Mesenchymal stem cell (in vitro differentiated cells and primary cell): ENCODE measurements around the gene PSMB11. TPM values are rescaled to one million over a fixed set of nuclear protein-coding genes. Genes with fewer than 3 reads are reported as not detected.

Experiments used
- DNase-seq: peaks from one replicate; pipeline ENCODE4 v3.0.0-alpha.2; 2013
- H2AFZ ChIP-seq: one replicate; pipeline ENCODE4 v1.6.1; 2013; ENCODE audit warnings: low read depth, mild to moderate bottlenecking, control low read depth, inconsistent platforms, low read length, moderate library complexity
- H2AK5ac ChIP-seq: 2 replicates; pipeline ENCODE4 v1.6.1; 2013; ENCODE audit warnings: low read length, moderate library complexity, mild to moderate bottlenecking, inconsistent platforms; ENCODE audit not compliant: severe bottlenecking
- H2BK120ac ChIP-seq: one replicate; pipeline ENCODE4 v1.6.1; 2013; ENCODE audit warnings: low read depth, mild to moderate bottlenecking, inconsistent platforms, low read length, moderate library complexity
- H2BK12ac ChIP-seq, 2 experiments: one replicate each; pipeline ENCODE4 v1.6.1; 2013; ENCODE audit warnings: inconsistent platforms in 2 of 2, low read length in 2 of 2, mild to moderate bottlenecking in 2 of 2, moderate library complexity in 2 of 2, control low read depth in 1 of 2
- H2BK15ac ChIP-seq: one replicate; pipeline ENCODE4 v1.6.1; 2013; ENCODE audit warnings: mild to moderate bottlenecking, low read depth, inconsistent platforms; ENCODE audit not compliant: poor library complexity, severe bottlenecking
- H2BK5ac ChIP-seq: 2 replicates; pipeline ENCODE4 v1.6.1; 2013; ENCODE audit warnings: low read depth, mild to moderate bottlenecking, low read length, control low read depth, inconsistent platforms; ENCODE audit not compliant: poor library complexity, severe bottlenecking
- H3K14ac ChIP-seq, 2 experiments: one replicate each; pipeline ENCODE4 v1.6.1; 2013; ENCODE audit warnings: inconsistent platforms in 2 of 2, low read length in 2 of 2, control low read depth in 1 of 2, mild to moderate bottlenecking in 1 of 2, moderate library complexity in 1 of 2
- H3K18ac ChIP-seq, 2 experiments: one replicate each; pipeline ENCODE4 v1.6.1; 2013; ENCODE audit warnings: inconsistent platforms in 2 of 2, low read length in 2 of 2, control low read depth in 1 of 2, low read depth in 1 of 2, mild to moderate bottlenecking in 1 of 2
- H3K23ac ChIP-seq, 2 experiments: one replicate each; pipeline ENCODE4 v1.6.1; 2013; ENCODE audit warnings: inconsistent platforms in 2 of 2, low read length in 2 of 2, mild to moderate bottlenecking in 2 of 2, moderate library complexity in 2 of 2, control low read depth in 1 of 2
- H3K27ac ChIP-seq: 2 replicates; pipeline ENCODE4 v1.5.1; 2013; ENCODE audit warnings: mild to moderate bottlenecking, moderate library complexity, low read length, control low read depth, inconsistent platforms; ENCODE audit not compliant: poor library complexity, severe bottlenecking
- H3K27me3 ChIP-seq, 2 experiments: 2 replicates each; pipeline versions ENCODE4 v1.6.1 to v1.7.0; 2013; ENCODE audit warnings: low read length in 2 of 2, mild to moderate bottlenecking in 2 of 2, moderate library complexity in 2 of 2, control low read depth in 1 of 2, inconsistent platforms in 1 of 2; ENCODE audit not compliant: control insufficient read depth in 1 of 2, insufficient read depth in 1 of 2
- H3K36me3 ChIP-seq, 2 experiments: 2 replicates each; pipeline versions ENCODE4 v1.6.1 to v1.7.0; 2013; ENCODE audit warnings: low read length in 2 of 2, control low read depth in 1 of 2, inconsistent platforms in 1 of 2, low read depth in 1 of 2, mild to moderate bottlenecking in 1 of 2; ENCODE audit not compliant: insufficient read depth in 2 of 2, control insufficient read depth in 1 of 2
- H3K4ac ChIP-seq, 2 experiments: one replicate each; pipeline ENCODE4 v1.6.1; 2013; ENCODE audit warnings: inconsistent platforms in 2 of 2, low read length in 2 of 2, mild to moderate bottlenecking in 2 of 2, moderate library complexity in 2 of 2, control low read depth in 1 of 2, low read depth in 1 of 2
- H3K4me1 ChIP-seq: 2 replicates; pipeline ENCODE4 v1.6.1; 2013; ENCODE audit warnings: low read depth, low read length, control low read depth; ENCODE audit not compliant: control insufficient read depth, insufficient read depth
- H3K4me2 ChIP-seq: 2 replicates; pipeline ENCODE4 v1.6.1; 2013; ENCODE audit warnings: low read length, mild to moderate bottlenecking, inconsistent platforms; ENCODE audit not compliant: poor library complexity, severe bottlenecking
- H3K4me3 ChIP-seq, 2 experiments: 2 replicates each; pipeline versions ENCODE4 v1.5.1 to v1.7.0; 2013; ENCODE audit warnings: low read length in 2 of 2, mild to moderate bottlenecking in 2 of 2, control low read depth in 1 of 2, low read depth in 1 of 2; ENCODE audit not compliant: insufficient read depth in 1 of 2
- H3K79me1 ChIP-seq: replicated peaks from 2 replicates; pipeline ENCODE4 v1.6.1; 2013; ENCODE audit warnings: mild to moderate bottlenecking, control low read depth, low read length, inconsistent platforms; ENCODE audit not compliant: poor library complexity, severe bottlenecking
- H3K9ac ChIP-seq: 2 replicates; pipeline ENCODE4 v1.7.0; 2013; ENCODE audit warnings: mild to moderate bottlenecking, low read length, moderate library complexity
- H3K9me3 ChIP-seq: 2 replicates; pipeline ENCODE4 v1.7.0; 2013; ENCODE audit warnings: mild to moderate bottlenecking, low read length; ENCODE audit not compliant: control insufficient read depth
- H4K8ac ChIP-seq: one replicate; pipeline ENCODE4 v1.6.1; 2013; ENCODE audit warnings: inconsistent platforms, mild to moderate bottlenecking, low read length, moderate library complexity
- H4K91ac ChIP-seq: one replicate; pipeline ENCODE4 v1.6.1; 2013; ENCODE audit warnings: mild to moderate bottlenecking, low read length, inconsistent platforms
- WGBS: methylation state at CpG from one replicate; pipeline ENCODE4 v1.1.7; 2013; ENCODE audit warnings: mixed read lengths; 5-methylcytosine and 5-hydroxymethylcytosine counted together
- polyA plus RNA-seq, 2 experiments: library from polyadenylated mRNA; stranded (reverse); fragments of 200-250 nt; gene quantifications; one replicate each; pipeline ENCODE4 v1.2.3, GENCODE V29; 2013

Gene PSMB11, protein sequence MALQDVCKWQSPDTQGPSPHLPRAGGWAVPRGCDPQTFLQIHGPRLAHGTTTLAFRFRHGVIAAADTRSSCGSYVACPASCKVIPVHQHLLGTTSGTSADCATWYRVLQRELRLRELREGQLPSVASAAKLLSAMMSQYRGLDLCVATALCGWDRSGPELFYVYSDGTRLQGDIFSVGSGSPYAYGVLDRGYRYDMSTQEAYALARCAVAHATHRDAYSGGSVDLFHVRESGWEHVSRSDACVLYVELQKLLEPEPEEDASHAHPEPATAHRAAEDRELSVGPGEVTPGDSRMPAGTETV
- polyA plus RNA-seq (2013, experiment 1 of 2): not detected
- polyA plus RNA-seq (2013, experiment 2 of 2): not detected

DNA sequence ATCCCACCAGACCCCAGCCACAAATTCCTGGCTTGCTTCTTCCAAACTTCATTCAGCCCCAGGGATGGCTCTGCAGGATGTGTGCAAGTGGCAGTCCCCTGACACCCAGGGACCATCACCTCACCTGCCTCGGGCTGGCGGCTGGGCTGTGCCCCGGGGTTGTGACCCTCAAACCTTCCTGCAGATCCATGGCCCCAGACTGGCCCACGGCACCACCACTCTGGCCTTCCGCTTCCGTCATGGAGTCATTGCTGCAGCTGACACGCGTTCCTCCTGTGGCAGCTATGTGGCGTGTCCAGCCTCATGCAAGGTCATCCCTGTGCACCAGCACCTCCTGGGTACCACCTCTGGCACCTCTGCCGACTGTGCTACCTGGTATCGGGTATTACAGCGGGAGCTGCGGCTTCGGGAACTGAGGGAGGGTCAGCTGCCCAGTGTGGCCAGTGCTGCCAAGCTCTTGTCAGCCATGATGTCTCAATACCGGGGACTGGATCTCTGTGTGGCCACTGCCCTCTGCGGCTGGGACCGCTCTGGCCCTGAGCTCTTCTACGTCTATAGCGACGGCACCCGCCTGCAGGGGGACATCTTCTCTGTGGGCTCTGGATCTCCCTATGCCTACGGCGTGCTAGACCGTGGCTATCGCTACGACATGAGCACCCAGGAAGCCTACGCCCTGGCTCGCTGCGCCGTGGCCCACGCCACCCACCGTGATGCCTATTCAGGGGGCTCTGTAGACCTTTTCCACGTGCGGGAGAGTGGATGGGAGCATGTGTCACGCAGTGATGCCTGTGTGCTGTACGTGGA lies at the start of gene PSMB11:
Gene PSMB11, plus strand, starts transcription at position 51 of the 804 bp plus-strand sequence. Its CDS starts 14 bp downstream, at position 65.
- no peak within 1 kb of the TSS for H3K4me2 ChIP-seq
- H2BK15ac ChIP-seq: no peak within 1 kb of the TSS
- H3K9me3 ChIP-seq: no peaks in the 10 kb centered on the region
- H3K23ac ChIP-seq: no peak within 1 kb of the TSS
- H2AK5ac ChIP-seq: no peak within 1 kb of the TSS
- no peak within 1 kb of the TSS for H3K4ac ChIP-seq
- H3K14ac ChIP-seq: no peak within 1 kb of the TSS
- no peak within 1 kb of the TSS for H4K8ac ChIP-seq
- H3K4me3 ChIP-seq: no peak within 1 kb of the TSS
- no peak for DNase-seq
- H2BK120ac ChIP-seq: no peak within 1 kb of the TSS
- H3K79me1 ChIP-seq: no peaks in the 10 kb centered on the region
- no peak within 1 kb of the TSS for H2BK12ac ChIP-seq
- H2AFZ ChIP-seq: no peak within 1 kb of the TSS
- H4K91ac ChIP-seq: no peak within 1 kb of the TSS
- peaks cover 5% of the 10 kb centered on the region for H3K4me1 ChIP-seq
- H3K27me3 ChIP-seq: no peaks in the 10 kb centered on the region
- WGBS: 97% methylated on average over 36 of the region's 36 CpGs
- H3K9ac ChIP-seq: no peak within 1 kb of the TSS
- no peak within 1 kb of the TSS for H2BK5ac ChIP-seq
- H3K27ac ChIP-seq: no peak within 1 kb of the TSS
- peaks cover 0 to 4% of the 10 kb centered on the region in 2 experiments for H3K36me3 ChIP-seq
- no peak within 1 kb of the TSS for H3K18ac ChIP-seq

DNA sequence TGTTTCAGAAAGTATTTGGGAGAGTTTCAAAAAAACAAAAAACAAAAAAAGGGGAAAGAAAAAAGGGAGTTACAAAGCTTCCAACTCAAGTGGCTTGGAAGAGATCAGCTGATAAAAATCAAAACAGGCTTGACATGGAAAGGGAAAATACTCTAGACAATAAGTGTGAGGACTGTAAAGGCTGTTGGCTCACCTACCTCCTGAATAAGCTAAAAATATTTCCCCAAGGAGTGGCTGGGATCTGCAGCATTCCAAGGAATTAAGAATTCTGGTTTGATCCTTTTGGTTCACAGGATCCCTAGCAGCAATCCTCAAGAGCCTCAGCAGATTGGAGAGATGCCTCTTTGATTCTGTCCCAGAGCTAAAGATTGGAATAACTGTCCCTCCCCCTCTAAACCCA lies 48.5 kb upstream of the PSMB11 start:
- no peak overlapping the region for H2AK5ac ChIP-seq
- H3K23ac ChIP-seq: no peak overlapping the region
- no peak overlapping the region for H4K8ac ChIP-seq
- no peak overlapping the region for H3K4me3 ChIP-seq
- peak overlapping the region; percentile 29 for H3K9ac ChIP-seq
- H3K18ac ChIP-seq: no peak overlapping the region
- peaks cover 0 to 7% of the 10 kb centered on the region in 2 experiments for H3K27me3 ChIP-seq
- no peaks in the 10 kb centered on the region for H3K79me1 ChIP-seq
- no peak overlapping the region for H3K4me2 ChIP-seq
- no peak overlapping the region for H2BK12ac ChIP-seq
- no peak overlapping the region for H4K91ac ChIP-seq
- peaks cover 5% of the 10 kb centered on the region for H3K4me1 ChIP-seq
- no peak for DNase-seq
- H3K14ac ChIP-seq: no peak overlapping the region
- peaks cover 3 to 4% of the 10 kb centered on the region in 2 experiments for H3K36me3 ChIP-seq
- no peaks in the 10 kb centered on the region for H3K9me3 ChIP-seq
- no peak overlapping the region for H2BK120ac ChIP-seq
- H3K4ac ChIP-seq: no peak overlapping the region
- no peak overlapping the region for H2AFZ ChIP-seq
- no peak overlapping the region for H3K27ac ChIP-seq
- no peak overlapping the region for H2BK5ac ChIP-seq
- no peak overlapping the region for H2BK15ac ChIP-seq

DNA sequence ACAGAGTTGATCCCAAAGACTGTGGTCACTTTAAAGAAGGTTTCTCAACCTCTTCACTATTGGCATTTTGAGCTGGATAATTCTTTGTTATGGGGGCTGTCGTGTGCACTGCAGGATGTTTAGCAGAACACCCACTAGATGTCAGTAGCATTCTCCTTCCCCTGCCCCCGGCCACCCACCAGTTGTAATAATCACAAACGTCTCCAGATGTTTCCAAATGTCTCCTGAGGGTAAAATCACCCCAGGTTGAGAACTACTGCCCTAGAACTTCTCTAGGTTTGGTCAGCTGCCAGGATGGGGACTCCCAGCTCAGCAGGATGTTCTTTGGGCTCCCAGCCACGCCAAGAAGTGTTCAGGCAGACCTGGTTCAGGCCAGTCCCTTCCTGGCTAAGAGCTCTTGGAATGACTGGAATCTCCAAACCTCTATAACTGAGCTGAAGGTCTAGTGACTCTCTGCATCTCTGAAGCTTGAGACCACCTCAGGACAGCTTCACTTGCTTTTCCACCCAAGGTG lies 47.2 kb upstream of the PSMB11 start:
- Histone ChIP-seq H2AK5ac (no peak overlapping the region), H2BK12ac (no peak overlapping the region), H2BK15ac (no peak overlapping the region), H3K9ac (no peak overlapping the region), H2AFZ (no peak overlapping the region), H4K8ac (peak overlapping the region; percentile 10), H3K14ac (no peak overlapping the region), H4K91ac (no peak overlapping the region), H3K27me3 (peaks cover 0 to 7% of the 10 kb centered on the region in 2 experiments), H3K4ac (no peak overlapping the region), H3K4me2 (no peak overlapping the region), H2BK120ac (no peak overlapping the region), H3K4me3 (no peak overlapping the region), H3K79me1 (no peaks in the 10 kb centered on the region), H2BK5ac (no peak overlapping the region), H3K36me3 (peaks cover 1 to 8% of the 10 kb centered on the region in 2 experiments), H3K23ac (no peak overlapping the region), H3K9me3 (no peaks in the 10 kb centered on the region), H3K27ac (no peak overlapping the region), H3K18ac (peak overlapping the region in 1 of 2 experiments; percentile 45), H3K4me1 (peaks cover 5% of the 10 kb centered on the region)
- peak; percentile 62 for DNase-seq
- under 1% methylated on average over 4 of the region's 4 CpGs for whole genome bisulfite sequencing
